OCI-LY7 (cell line): ENCODE measurements around the gene DEFB116.

Source experiments
- CTCF ChIP-seq: fragments of 200-600 bp; sonication (generic); conservative IDR thresholded peaks from 2 replicates; pipeline ENCODE4 v1.5.1; 2014; ENCODE audit warnings: mild to moderate bottlenecking, antibody characterized with exemption, low read length, moderate library complexity, mixed read lengths
- EZH2phosphoT487 ChIP-seq: fragments of 200-600 bp; sonication (generic); IDR thresholded peaks from 2 replicates; pipeline ENCODE4 v1.6.1; 2018; ENCODE audit warnings: low read depth, borderline replicate concordance, mild to moderate bottlenecking, mixed run types, antibody characterized with exemption, low read length, moderate library complexity, mixed read lengths

DNA sequence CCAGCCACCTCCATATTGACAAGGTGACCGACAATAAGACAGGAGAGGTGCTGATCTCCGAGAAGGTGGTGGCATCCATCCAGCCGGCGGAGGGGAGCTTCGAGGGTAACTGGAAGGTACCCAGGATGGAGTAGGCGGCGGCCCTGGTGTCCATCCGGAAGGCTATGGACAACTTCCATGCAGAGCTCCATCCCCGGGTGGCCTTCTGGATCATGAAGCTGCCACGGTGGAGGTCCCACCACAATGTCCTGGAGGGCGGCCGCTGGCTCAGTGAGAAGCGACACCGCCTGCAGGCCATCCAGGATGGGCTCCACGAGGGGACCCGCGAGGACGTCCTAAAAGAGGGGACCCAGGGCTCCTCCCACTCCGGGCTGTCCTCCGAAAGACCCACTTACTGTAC, 33.9 kb downstream of the DEFB116 start:
- TF ChIP-seq CTCF (no peak), EZH2phosphoT487 (no peak)
